OCI-LY7 (cell line): ENCODE measurements around the gene KDM4B.

Experiments
- CTCF ChIP-seq: fragments of 200-600 bp; sonication (generic); conservative IDR thresholded peaks from 2 replicates; pipeline ENCODE4 v1.5.1; 2014; ENCODE audit warnings: mild to moderate bottlenecking, antibody characterized with exemption, low read length, moderate library complexity, mixed read lengths
- EZH2phosphoT487 ChIP-seq: fragments of 200-600 bp; sonication (generic); IDR thresholded peaks from 2 replicates; pipeline ENCODE4 v1.6.1; 2018; ENCODE audit warnings: low read depth, borderline replicate concordance, mild to moderate bottlenecking, mixed run types, antibody characterized with exemption, low read length, moderate library complexity, mixed read lengths

GRCh38 chr19:5098646-5099045 lies 129.7 kb downstream of the KDM4B start:
- TF ChIP-seq EZH2phosphoT487 (no peak), CTCF (no peak)
